Measurements from ENCODE around the gene FAM200C. TPM values are rescaled to one million over a fixed set of nuclear protein-coding genes. Genes with fewer than 3 reads are reported as not detected.

Gene FAM200C
- total and polyA plus RNA-seq, 2 of the 13 experiments (the other 11 are each of a cell fraction or from before 2014, with no cell fraction given) = 3.2 to 4.7 TPM

GRCh38 chr5:160399402-160400353 is at the start of gene FAM200C (continued):
- TF ChIP-seq, protein P1, sequence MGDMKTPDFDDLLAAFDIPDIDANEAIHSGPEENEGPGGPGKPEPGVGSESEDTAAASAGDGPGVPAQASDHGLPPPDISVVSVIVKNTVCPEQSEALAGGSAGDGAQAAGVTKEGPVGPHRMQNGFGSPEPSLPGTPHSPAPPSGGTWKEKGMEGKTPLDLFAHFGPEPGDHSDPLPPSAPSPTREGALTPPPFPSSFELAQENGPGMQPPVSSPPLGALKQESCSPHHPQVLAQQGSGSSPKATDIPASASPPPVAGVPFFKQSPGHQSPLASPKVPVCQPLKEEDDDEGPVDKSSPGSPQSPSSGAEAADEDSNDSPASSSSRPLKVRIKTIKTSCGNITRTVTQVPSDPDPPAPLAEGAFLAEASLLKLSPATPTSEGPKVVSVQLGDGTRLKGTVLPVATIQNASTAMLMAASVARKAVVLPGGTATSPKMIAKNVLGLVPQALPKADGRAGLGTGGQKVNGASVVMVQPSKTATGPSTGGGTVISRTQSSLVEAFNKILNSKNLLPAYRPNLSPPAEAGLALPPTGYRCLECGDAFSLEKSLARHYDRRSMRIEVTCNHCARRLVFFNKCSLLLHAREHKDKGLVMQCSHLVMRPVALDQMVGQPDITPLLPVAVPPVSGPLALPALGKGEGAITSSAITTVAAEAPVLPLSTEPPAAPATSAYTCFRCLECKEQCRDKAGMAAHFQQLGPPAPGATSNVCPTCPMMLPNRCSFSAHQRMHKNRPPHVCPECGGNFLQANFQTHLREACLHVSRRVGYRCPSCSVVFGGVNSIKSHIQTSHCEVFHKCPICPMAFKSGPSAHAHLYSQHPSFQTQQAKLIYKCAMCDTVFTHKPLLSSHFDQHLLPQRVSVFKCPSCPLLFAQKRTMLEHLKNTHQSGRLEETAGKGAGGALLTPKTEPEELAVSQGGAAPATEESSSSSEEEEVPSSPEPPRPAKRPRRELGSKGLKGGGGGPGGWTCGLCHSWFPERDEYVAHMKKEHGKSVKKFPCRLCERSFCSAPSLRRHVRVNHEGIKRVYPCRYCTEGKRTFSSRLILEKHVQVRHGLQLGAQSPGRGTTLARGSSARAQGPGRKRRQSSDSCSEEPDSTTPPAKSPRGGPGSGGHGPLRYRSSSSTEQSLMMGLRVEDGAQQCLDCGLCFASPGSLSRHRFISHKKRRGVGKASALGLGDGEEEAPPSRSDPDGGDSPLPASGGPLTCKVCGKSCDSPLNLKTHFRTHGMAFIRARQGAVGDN (CRISPR knock-in tag; IDR thresholded peaks at IDR 0.05) = peak; percentile 94
- TF ChIP-seq, protein P2, sequence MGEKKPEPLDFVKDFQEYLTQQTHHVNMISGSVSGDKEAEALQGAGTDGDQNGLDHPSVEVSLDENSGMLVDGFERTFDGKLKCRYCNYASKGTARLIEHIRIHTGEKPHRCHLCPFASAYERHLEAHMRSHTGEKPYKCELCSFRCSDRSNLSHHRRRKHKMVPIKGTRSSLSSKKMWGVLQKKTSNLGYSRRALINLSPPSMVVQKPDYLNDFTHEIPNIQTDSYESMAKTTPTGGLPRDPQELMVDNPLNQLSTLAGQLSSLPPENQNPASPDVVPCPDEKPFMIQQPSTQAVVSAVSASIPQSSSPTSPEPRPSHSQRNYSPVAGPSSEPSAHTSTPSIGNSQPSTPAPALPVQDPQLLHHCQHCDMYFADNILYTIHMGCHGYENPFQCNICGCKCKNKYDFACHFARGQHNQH (CRISPR knock-in tag; IDR thresholded peaks at IDR 0.05) = peak; percentile 49; the same call in 1 of the 2 replicates
- no peak for TF ChIP-seq GPN1 (CRISPR knock-in tag; IDR thresholded peaks at IDR 0.05; ENCODE audit: borderline replicate concordance)
- TF ChIP-seq SRY (CRISPR knock-in tag; IDR thresholded peaks at IDR 0.05) = peak; percentile 88; the same call in 1 of the 2 replicates
- peak; percentile 62; the same call in 1 of the 2 replicates for TF ChIP-seq ZBTB38 (CRISPR knock-in tag; IDR thresholded peaks at IDR 0.05)
- TF ChIP-seq ZNF337 (CRISPR knock-in tag; IDR thresholded peaks at IDR 0.05; ENCODE audit: borderline replicate concordance, low read depth) = 0 out of 2 replicates have a peak, but pooled peaks have one; percentile 40
- peak; percentile 36; the same call in 1 of the 2 replicates for TF ChIP-seq ZSCAN22 (CRISPR knock-in tag; IDR thresholded peaks at IDR 0.05)
- TF ChIP-seq ZNF263 (CRISPR knock-in tag; IDR thresholded peaks at IDR 0.05) = no peak
- peak; percentile 62 for TF ChIP-seq HNRNPLL (IDR thresholded peaks at IDR 0.05; ENCODE audit: low read depth, low read length, poor library complexity, severe bottlenecking)
- TF ChIP-seq ZNF691 (CRISPR knock-in tag; IDR thresholded peaks at IDR 0.05; ENCODE audit: borderline replicate concordance, low read depth) = 0 out of 2 replicates have a peak, but pooled peaks have one; percentile 29
- peak; percentile 67; the same call in 1 of the 2 replicates for TF ChIP-seq ZNF543 (CRISPR knock-in tag; IDR thresholded peaks at IDR 0.05)
- TF ChIP-seq ZNF343 (CRISPR knock-in tag; IDR thresholded peaks at IDR 0.05) = 0 out of 2 replicates have a peak, but pooled peaks have one; percentile 29
- TF ChIP-seq POGZ (CRISPR knock-in tag; IDR thresholded peaks at IDR 0.05) = peak; percentile 28; the same call in 1 of the 2 replicates
- no peak for TF ChIP-seq SCMH1 (CRISPR knock-in tag; IDR thresholded peaks at IDR 0.05; ENCODE audit: borderline replicate concordance)
- TF ChIP-seq ZNF768 (CRISPR knock-in tag; IDR thresholded peaks at IDR 0.05) = peak; percentile 72; the same call in 1 of the 2 replicates
- 0 out of 2 replicates have a peak, but pooled peaks have one; percentile 46 for TF ChIP-seq EED (CRISPR knock-in tag; IDR thresholded peaks at IDR 0.05)
- TF ChIP-seq ZMYM4 (CRISPR knock-in tag; IDR thresholded peaks at IDR 0.05) = peak; percentile 83
- peak; percentile 68 for TF ChIP-seq ATF7-NPFF (CRISPR knock-in tag; IDR thresholded peaks at IDR 0.05; ENCODE audit: low read depth)
- TF ChIP-seq MXD1 (CRISPR knock-in tag; IDR thresholded peaks at IDR 0.05) = peak; percentile 58; the same call in 1 of the 2 replicates
- TF ChIP-seq ZNF724P (CRISPR knock-in tag; IDR thresholded peaks at IDR 0.05; ENCODE audit: borderline replicate concordance) = 0 out of 2 replicates have a peak, but pooled peaks have one; percentile 62
- no peak for TF ChIP-seq SIN3B (IDR thresholded peaks at IDR 0.05; ENCODE audit: low read length)
- TF ChIP-seq ELF3 (CRISPR knock-in tag; IDR thresholded peaks at IDR 0.05) = peak; percentile 48; the same call in 1 of the 2 replicates

All from HepG2 (cell line).